RCC 7860 (cell line): ENCODE data around the gene FUS.
A peak's percentile ranks its signal among the peaks of the same experiment; 100 is the strongest.
"Not testable (repeated sequence)": the region's sequence is repeated elsewhere in the genome, so short reads cannot be mapped to it uniquely, and the experiment has no call there.

Source experiments
- DNase-seq: peaks from one replicate; pipeline ENCODE4 v3.0.0-alpha.2; 2015; ENCODE audit warnings: low spot score
- FAIRE-seq: peaks from 2 replicates; lab custom pipeline; 2012; peaks lifted over from hg19 to GRCh38; lab: Jason Lieb, UNC

Gene FUS

GRCh38 chr16:31143011-31143693, 36.8 kb upstream of the FUS start:
- no peak for DNase-seq
- FAIRE-seq, result no peak

DNA sequence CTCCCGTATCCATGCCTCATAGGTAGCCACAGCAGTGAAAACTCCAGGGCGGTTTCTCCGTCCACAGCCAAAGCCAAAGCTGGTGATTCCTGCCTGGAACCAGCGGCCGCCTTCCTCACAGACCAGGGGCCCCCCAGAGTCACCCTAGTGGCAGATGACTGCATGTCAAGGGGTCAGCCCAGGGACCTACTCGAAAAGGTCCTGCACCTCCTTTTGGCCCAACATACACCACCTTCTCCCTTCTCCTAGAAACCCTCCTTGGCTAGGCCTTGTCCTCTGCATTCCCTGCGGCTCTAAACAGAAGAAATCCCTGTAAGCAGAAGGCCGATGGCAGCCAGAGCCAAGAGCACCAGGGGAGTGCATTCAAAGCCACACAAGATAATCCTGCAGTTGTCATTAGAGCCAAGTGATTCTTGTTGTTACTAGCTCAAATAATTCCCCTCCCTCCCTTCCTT, 36.2 kb upstream of the FUS start:
- FAIRE-seq, result no peak

DNA sequence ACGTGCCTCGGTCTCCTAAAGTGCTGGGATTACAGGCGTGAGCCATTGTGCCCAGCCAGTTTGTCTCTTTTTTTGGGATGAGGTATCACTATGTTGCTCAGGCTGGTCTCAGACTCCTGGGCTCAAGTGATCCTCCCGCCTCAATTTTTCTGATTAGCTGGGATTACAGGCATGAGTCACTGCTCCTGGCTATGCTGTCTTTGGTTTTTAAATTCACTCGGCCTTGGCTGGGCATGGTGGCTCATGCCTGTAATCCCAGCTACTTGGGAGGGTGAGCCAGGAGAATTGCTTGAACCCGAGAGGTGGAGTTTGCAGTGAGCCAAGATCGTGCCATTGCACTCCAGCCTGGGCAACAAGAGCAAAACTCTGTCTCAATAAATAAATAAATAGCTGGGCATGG, 35.5 kb upstream of the FUS start:
- DNase-seq, FAIRE-seq: not testable (repeated sequence)

More for the DNA sequence above, 36.2 kb upstream of the FUS start:
- no peak for DNase-seq

- no peak for DNase-seq
- no peak for FAIRE-seq
Observed at GRCh38 chr16:31145398-31145990, 34.4 kb upstream of the FUS start.

DNA sequence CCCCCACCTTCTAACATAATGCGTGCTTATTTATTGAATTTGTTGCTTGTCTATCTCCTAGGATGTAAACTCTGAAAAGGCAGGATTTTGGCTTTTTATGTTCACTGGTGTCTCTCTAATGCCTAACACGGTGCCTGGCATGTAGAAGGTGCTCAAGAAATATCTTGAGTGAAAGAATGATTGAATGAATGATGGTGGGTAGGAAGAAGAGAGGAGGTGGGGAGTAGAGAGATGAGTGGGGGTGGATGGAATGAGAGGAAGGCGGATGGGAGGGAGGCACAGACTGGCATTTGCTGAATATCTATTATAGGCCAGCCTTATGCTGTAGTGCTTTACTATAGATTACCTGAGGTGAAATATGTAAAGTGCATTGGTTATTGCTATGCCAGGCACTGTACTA, 32.4 kb upstream of the FUS start:
- FAIRE-seq (no peak), DNase-seq (no peak)

DNA sequence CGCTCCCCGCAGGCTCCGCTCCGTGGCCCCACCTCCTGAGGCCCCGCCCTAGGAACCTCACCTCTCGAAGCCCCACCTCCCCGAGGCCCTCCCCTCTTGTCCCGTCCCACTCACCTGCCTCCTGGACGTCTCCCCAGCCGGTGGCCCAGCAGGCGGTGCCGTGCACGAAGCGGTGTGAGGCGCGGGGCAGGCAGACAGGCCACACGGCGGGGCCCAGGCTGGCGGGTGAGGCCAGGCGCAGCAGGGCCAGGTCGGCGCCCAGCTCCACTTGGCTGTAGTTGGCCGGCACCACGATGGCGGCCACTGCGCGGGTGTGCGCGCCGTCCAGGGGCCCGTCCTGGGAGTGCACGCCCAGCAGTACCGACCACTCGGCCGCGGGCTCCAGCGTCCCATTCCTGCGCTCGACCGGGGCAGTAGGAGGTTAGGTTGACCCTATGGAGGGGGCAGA, 31.6 kb upstream of the FUS start:
- DNase-seq, result no peak
- no peak for FAIRE-seq

GRCh38 chr16:31148896-31149295, 31.0 kb upstream of the FUS start:
- FAIRE-seq, result no peak
- DNase-seq, result no peak

DNA sequence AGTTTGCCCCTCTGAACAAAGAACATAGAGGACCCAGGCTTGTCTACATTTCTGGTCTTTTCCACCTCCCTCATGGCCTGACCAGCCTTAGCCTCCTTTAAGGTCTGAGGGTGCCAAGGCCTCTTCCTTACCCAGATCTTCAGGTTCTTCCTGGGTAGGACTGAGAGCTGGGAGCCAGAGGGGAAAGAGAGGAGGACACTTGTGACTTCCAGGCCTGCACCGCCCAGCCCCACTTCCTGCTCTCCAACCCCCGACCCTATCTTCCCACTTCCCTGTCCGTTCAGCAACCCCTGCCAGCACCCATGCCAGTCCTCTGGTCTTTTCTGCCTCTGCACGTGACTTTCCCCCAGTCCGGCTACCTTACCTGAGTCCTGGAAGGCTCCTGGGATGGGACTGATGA, 30.6 kb upstream of the FUS start:
- DNase-seq (no peak), FAIRE-seq (no peak)

- no peak for DNase-seq
- no peak for FAIRE-seq
Observed at GRCh38 chr16:31149894-31150890, 29.7 kb upstream of the FUS start, which contains the start of gene PRSS36. PRSS36 (minus strand) TSS chr16:31150066; CDS start chr16:31150035, 31 bp downstream.

- not testable (repeated sequence) for DNase-seq, FAIRE-seq
Observed at GRCh38 chr16:31150976-31151375, 29.0 kb upstream of the FUS start.

DNA sequence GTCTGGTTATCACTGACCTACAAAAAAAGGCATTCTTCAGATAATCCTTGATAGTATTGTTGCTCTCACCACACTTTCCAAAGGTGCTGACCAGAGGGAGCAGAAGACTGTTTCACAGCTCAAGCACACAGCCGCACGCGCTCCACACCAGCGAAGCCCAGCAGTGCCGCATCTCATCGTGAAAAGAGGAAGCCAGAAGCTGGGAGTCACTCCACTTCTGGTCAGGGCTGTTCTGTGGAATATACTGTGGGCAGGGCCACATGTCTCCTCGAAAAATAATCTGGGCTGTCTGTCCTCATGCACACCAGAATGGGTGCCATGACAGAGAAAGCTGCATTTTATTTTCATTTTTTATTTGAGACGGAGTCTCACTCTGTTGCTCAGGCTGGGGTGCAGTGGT, 22.8 kb upstream of the FUS start:
- no peak for DNase-seq
- FAIRE-seq, result no peak

DNA sequence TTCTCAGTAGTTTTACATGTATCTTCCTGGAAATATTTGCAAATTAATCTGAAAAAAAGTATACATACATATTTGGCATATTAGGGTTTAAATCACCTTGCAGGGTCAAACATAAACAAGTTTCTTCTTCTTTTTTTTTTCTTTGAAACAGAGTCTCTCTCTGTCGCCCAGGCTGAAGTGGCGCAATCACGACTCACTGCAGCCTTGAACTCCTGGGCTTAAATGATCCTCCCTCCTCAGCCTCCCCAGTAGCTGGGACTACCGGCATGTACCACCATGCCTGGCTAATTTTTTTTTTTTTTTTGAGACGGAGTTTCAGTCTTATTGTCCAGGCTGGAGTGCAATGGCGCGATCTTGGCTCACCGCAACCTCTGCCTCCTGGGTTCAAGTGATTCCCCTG, 12.6 kb upstream of the FUS start:
- no peak for DNase-seq
- FAIRE-seq, result no peak

DNA sequence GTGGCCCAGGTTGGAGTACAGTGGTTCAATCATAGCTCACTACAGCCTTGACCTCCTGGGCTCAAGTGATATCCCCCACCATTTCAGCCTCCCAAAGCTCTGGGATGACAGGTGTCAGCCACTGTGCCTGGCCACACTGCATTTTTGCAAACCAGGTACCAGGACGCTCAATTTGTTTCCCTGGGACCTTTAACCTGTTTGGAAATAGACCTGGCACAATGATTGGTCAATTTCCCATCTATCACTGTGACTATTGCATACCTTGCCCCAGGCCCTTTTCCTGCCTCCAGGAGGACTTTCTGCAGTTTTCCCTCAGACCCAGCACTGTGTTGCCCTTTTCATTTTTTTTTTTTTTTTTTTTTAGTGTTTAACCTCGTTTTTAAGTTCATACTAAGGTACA, 11.1 kb upstream of the FUS start:
- FAIRE-seq (no peak), DNase-seq (no peak)

DNA sequence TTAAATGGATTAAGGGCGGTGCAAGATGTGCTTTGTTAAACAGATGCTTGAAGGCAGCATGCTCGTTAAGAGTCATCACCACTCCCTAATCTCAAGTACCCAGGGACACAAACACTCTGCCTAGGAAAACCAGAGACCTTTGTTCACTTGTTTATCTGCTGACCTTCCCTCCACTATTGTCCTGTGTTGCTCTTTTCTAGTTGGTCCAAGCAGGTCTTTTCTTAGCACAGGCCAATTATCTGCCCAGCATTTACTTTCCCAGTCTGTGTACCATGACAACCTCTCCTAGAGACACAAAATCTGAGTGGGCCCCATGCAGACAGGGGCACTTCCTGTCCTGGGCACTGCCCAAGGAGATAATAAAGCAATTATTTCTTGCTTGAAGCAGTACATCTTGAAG, 9.9 kb upstream of the FUS start:
- FAIRE-seq, result not testable (repeated sequence)

GRCh38 chr16:31177136-31177535, 2.8 kb upstream of the FUS start:
- DNase-seq, result peak; percentile 97
- peak; percentile 98 for FAIRE-seq

More for the DNA sequence above, 9.9 kb upstream of the FUS start:
- DNase-seq, result not testable (repeated sequence)

DNA sequence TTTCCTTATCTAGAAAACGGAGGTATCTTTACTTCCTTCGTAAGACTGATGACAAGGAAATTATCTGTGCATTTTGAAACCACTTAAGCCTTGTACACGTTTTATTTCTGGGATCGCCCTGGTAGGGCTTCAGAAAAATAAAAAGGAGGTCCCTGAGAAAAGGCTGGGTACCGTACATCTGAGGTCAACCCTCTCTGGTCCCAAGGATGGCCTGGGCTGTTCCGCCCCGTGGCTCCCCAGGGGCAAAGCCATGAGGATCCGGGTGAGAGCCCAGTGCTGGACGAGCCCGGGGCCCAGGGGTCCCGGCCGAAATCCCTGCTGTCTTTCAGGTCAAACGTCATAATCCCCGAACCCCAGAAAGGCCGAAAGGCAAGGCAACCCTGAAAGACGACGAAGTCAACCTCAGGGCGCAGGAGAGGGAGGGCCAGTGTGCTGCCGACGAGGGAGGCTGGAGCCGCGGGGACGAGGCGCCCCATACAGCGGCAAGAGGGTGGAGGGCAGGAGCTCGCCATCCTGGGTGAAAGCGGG, 656 bp upstream of the FUS start:
- DNase-seq, result no peak
- FAIRE-seq, result no peak

DNA sequence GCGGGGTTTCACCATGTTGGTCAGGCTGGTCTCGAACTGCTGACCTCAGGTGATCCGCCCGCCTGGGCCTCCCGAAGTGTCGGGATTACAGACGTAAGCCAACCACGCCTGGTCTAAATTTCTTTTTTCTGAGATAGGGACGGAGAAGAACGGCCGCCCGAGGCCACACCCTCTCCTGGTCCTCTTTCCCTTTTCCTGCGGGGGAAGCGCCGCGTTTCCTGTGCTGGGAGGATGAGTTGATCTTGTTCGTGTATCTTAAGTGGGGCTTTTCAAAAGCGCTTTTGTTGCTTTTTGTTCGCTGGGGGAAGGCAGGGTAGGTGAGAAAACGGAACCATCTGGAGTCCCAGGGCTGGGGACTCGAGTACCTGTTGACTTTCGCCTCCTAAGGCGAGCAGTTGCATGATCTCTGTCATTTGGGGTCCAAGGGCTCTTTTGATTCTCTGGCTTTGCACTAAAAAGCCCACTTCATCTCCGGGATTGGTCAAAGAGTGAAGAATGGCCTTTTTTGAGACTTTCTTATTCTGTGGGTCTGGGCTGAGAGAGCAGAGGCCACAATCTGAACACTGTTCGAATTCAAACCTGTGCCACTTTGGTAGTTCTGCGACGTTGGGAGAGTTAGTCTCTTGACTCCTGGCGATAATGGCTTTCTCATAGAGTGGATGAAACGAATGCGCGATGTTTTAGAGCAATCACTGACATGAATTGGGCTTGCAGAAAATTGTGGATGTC, 1.3 kb downstream of the FUS start:
- FAIRE-seq, result no peak
- peak; percentile 39 for DNase-seq

DNA sequence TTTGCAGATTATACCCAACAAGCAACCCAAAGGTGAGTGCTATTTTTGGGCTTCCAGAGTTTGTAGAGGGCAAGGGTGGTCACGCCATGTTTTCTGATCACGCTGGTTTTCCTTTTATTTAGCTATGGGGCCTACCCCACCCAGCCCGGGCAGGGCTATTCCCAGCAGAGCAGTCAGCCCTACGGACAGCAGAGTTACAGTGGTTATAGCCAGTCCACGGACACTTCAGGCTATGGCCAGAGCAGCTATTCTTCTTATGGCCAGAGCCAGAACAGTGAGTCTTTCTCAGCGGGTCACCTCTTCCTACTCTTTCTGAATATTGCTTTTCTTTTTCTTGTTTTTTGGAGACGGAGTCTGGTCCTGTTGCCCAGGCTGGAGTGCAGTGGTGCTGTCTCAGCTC, 2.5 kb downstream of the FUS start:
- DNase-seq, result no peak
- no peak for FAIRE-seq

GRCh38 chr16:31183432-31184428, 3.8 kb downstream of the FUS start:
- FAIRE-seq, result no peak
- no peak for DNase-seq
